CD1c-positive myeloid dendritic cell (primary cell): Measurements from ENCODE around the gene MYO5C.
A peak's percentile ranks its signal among the peaks of the same experiment; 100 is the strongest.

Experiments used
- DNase-seq: peaks from one replicate; pipeline ENCODE4 v3.0.0-alpha.2; 2016; ENCODE audit errors: extremely low spot score

MYO5C gene, protein sequence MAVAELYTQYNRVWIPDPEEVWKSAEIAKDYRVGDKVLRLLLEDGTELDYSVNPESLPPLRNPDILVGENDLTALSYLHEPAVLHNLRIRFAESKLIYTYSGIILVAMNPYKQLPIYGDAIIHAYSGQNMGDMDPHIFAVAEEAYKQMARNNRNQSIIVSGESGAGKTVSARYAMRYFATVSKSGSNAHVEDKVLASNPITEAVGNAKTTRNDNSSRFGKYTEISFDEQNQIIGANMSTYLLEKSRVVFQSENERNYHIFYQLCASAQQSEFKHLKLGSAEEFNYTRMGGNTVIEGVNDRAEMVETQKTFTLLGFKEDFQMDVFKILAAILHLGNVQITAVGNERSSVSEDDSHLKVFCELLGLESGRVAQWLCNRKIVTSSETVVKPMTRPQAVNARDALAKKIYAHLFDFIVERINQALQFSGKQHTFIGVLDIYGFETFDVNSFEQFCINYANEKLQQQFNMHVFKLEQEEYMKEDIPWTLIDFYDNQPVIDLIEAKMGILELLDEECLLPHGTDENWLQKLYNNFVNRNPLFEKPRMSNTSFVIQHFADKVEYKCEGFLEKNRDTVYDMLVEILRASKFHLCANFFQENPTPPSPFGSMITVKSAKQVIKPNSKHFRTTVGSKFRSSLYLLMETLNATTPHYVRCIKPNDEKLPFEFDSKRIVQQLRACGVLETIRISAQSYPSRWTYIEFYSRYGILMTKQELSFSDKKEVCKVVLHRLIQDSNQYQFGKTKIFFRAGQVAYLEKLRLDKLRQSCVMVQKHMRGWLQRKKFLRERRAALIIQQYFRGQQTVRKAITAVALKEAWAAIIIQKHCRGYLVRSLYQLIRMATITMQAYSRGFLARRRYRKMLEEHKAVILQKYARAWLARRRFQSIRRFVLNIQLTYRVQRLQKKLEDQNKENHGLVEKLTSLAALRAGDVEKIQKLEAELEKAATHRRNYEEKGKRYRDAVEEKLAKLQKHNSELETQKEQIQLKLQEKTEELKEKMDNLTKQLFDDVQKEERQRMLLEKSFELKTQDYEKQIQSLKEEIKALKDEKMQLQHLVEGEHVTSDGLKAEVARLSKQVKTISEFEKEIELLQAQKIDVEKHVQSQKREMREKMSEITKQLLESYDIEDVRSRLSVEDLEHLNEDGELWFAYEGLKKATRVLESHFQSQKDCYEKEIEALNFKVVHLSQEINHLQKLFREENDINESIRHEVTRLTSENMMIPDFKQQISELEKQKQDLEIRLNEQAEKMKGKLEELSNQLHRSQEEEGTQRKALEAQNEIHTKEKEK (N-terminal part only)

DNA sequence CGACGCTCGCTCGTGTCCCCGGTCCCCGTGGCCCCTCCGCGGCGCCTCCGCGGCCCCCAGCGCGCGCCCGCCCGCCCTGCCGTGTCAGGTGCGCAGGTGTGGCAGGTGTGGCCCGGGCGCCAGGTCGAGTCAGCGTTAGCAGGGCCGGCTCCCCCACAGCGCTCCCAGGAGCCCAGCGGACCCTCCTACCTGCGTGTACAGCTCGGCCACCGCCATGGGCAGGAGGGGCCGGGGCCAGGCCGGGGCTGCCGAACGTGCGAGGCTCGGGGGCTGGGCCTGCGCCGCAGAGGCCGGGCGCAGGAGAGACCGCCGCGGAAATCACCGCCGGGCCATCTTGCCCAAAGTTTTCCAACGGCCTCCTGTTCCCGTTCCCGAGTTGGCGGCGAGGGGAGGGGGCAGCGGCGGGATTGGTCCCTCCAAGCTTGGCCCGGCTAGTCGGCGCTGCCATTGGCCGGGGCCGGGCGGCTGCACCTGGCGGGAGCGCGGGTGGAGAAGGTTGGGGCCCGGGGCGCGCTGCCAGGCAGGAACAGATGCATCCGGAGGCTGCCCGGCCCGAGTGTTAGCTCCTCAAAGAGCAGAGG is at the start of gene MYO5C:
Gene MYO5C (minus strand): TSS at position 384 of the 581 bp plus-strand sequence. CDS start 168 bp downstream, at position 216.
- DNase-seq, result peak; percentile 12

DNA sequence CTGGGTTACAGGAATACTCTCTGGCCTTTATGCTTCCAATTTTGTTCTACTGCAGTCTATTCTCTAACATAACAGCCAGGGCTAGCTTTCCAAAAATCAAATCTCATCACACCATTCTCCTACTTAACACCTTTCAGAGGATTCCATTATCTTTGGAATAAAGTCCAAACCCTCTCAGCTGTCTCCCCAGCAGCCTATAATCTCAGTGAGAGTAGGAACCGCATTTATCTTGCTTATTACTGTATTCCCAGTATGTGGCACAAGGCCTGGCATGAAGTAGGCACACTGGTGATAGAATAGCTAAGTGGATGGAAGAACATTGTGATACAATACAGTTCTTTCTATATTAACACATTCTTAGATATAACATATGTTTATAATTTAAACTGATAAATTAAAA is 49.0 kb upstream of the MYO5C start:
- DNase-seq, result no peak

DNA sequence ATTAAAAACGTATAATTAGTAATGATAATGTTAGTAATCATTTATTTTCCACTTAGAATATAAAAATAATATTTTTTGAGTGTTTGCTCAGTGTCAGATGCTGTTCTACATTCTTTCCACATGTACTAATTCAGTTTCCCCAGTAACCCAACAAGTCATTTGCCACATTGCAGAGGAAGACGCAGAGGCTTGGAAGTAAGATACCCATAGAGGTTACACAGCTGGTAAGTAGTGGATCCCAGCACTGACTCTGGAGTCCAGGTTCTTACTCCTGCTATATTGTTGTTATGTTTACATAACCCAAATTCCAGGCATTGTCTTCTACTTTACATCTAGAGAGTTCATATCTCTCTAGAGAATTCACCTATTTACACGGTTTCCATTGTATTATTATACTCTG is 48.2 kb upstream of the MYO5C start:
- no peak for DNase-seq

DNA sequence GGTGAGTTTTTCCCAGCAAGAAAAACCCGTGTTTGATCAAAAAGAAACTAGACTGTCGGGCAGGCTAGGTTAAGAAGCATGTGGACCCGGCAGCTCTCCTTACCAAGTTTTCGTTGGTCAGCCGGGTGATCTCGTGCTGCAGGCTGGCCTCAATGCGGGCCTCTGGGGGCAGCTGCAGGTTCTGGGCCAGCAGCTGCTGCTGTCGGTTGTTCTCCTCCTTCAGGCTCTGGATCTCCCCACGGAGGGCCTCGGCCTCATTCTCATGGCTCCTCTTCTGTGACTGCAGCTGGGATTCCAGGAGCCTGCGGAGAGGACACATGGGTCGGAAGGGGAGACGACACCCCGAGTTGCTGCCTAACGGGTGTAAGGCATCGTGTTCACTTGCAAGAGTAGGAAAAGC is 44.5 kb upstream of the MYO5C start:
- DNase-seq, result no peak

DNA sequence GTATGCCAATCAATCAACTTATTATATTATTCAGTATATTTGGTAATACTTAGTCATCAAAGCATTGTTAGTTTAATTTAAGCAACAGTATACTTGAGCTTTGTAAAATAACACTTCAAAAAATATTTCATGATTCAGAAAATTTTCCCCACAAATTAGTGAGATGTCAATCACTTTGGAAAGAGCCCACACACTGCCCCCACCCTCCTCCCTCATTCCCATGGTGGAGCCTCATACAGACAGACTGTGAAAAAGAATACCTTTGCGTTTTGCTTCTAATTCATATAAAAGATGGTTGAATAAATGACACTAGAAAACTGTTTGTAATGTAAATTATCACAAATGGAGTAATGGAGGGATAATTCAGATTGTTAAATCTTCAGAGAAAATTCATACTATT is 43.3 kb upstream of the MYO5C start:
- no peak for DNase-seq

DNA sequence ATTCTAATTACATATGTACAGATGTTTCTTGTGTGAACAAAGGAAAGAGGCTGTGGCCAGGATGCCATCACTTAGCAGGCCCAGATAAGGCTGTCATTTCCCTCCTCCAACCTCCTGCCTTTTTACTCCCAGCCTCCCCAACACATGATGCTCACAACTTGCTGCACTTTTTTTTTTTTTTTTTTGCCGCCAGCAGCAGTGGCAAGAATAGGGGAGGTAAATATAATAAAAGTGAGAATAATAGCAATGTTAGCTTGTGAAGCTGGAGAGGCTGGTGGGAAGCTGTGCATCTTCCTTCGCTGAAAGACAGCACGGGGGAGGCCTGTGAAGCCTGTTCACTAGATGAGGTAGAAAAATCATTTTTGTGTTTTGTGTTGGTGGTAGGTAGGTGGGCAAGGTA is 42.5 kb upstream of the MYO5C start:
- no peak for DNase-seq

DNA sequence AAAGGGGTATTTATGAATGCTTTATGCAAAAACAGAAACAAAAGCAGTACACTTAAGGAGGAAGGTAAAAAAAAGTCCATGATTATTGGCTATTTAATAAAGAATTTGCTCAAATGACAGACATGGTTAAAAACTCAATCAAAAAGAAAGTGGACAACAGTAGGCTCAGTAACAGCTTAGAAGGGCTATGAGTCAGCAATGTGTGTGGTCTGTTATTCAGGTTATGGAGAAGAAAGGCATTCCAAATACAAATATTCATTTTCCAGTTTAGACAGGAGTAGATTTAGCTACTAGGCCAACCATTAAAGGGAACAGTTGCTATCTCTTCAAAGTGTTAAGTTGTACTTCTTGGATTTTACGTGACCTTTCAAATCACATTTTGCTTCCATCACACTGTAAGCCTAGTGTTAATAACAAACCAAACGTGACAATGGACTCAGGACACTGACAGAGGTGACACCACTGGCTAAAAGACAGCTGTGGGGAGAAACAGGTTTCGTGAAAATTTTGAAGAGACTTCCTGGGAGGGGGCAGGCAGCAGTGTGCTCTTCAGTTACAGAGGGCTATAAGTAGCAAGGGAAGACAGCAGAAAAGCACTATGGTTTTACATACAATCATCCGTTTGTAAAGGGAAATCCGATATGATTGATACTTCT is 41.7 kb upstream of the MYO5C start:
- DNase-seq, result no peak

DNA sequence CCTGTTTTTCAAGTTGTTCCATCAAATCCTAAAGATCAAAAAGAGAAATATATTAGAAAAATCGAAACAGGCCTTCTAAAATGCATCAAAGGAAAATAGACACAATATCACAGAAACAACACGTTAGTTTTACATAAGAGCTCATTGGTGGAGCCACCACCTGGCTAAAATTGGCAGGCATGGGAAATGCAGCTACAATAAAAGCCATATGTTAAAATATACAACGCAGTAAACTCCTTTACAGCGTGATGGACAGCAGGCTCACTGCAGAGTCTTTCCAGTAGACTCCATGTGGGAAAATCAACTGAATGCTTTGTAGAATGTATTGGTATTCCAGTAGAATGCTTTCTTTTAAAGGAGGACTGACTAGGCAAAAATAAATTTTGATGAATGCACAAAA is 40.9 kb upstream of the MYO5C start:
- no peak for DNase-seq

DNA sequence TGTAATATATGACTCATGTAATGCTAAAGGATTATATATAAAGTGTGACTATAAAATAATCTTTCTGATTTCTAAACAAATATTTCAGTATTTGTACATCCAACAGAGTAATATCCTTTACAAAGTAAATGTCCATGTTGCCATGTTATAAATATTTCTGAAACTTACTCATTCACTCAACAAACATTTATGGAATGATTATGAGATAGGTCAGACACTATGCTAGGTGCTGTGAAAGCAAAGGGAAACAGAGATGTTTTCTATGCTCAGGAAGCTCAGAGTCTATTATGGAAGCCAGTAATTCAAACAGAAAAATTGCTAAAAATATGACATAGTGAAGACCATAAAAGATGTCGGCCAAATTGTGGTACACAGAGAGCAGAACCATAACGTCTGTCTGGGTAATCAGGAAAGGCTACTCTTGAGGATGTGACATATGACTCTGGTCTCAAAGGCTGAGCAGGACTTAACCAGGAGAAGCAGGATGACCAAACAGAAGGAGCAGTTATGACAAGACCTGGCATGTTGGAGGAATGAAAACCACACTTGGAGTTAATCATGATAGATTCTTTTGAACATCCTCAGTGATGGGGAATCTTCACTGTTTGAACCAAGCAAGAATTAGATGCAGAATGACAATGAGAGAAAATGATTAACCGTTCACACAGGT is 39.0 kb upstream of the MYO5C start:
- DNase-seq, result no peak

DNA sequence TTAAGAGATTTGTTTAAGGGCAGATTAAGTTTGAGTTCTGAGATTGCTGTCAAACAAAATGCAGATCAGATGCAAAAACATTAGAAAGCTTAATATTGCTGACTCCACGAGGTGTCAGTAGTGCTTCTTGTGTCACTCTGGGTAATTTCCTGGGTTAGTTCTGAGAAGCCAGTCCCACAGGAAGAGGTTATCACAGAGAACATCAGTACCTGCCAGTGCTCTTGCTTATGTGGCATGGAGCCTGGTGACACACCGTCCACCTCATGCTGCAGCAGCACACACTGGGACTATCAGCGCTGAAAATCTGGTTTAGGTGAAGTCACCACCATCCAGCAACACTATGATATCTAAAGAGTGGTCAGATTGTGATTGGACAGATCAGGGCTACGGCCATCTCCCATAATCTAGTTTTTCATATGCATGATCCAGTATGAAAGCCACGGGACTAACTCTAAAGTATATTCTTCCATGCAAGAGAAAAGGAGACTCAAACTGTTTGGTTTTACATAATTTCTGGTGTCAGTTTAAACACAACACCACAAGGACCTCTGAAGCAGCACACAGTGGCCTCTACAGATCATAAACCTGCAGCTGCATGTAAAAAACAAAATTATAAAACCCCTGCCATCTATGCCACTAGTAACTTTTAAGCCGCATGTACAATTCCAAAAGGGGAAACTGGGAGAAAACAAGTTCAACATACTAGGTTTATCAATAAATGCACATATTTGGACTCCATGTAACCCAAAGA is 36.1 kb upstream of the MYO5C start:
- DNase-seq, result peak; percentile 46

DNA sequence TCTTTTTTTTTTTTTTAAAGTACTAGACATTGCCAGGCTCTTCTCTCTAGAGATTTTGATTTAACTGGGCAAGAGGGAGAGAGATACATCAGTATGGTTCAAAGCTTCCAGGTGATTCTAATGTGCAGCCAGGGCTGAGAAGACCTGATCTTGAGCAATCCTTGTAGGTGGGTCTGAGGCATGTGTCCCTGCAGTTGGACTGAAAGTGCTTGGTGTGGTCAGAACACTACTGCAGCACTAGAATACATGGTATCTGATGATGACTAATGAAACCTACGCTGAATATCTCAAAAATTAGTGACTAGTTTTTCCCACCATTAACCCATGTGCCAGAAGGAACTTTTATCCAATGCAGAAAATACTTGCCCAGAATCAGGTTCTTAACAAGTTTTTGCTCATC is 34.4 kb upstream of the MYO5C start:
- no peak for DNase-seq

DNA sequence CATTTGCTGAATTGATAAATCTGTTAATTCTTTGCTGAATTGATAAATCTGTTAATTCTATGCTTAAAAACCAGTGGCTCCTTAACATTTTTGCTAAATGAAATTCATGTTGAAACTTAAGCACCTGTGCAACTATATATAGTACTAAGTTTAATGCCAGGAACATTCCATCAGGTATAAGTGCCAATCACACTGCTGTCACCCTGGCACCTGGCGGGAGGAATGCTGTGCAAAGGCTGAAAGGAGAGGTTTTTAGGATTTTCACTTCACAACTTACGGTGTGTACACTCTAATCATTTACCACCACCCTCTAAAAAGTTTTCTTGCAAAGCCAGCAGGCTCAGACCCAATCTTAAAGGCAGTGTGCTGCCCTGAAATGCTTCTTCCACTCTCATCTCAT is 33.5 kb upstream of the MYO5C start:
- DNase-seq, result no peak

DNA sequence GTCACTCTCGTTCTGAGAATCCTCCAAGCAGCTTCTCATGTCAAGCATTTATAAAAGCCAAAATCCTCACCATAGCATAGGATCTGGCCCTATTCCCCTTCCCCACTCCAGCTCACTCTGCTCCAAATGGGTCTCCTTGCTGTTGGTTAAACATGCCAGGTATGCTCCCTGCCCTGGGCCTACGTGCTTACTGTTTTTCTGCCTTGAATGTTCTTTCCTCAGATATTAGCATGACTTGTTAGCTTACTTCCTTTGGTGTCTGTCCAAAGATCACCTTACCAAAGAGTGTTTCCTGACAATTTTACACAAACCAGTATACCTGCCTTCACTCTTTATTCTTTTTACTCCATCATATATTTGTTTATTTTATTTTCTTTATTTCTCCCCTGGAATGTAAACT is 33.1 kb upstream of the MYO5C start:
- DNase-seq, result no peak

DNA sequence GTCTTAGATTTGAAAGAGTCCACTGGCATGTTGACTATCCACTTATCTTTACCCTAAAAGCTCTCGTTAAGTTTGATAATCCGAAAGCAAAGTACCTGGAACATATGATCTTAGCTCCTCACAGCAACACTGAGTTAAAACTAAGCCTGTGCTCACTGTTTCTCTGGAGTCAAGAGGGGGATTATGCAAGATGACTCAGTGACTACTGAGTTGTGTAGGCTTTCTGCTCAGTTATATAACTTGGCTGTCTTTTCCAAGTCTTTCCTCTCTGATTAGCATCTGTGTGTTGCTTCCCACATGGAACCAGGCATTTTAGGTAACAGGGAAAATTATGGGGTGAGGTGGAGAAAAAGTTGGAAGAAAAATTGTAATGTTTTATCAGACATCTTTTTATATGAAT is 31.2 kb upstream of the MYO5C start:
- no peak for DNase-seq

DNA sequence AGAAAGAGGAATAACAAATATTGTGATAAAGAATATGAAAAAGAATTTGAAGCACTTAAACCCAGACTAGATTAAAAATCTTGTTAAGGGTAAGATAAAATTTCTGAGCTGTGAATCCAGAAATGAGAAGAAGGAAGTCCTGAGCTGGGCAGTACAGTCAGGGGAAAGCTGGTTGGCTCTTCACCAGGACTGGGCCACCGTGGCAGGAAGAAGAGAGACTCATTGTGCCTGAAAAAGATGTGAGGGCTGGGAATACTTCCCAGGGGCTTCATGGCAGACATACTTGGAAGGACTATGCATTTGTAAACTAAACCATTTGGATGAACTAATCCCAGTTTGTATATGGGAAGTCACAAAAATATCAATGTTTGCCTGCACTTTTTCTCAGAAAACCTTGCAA is 28.5 kb upstream of the MYO5C start:
- no peak for DNase-seq

DNA sequence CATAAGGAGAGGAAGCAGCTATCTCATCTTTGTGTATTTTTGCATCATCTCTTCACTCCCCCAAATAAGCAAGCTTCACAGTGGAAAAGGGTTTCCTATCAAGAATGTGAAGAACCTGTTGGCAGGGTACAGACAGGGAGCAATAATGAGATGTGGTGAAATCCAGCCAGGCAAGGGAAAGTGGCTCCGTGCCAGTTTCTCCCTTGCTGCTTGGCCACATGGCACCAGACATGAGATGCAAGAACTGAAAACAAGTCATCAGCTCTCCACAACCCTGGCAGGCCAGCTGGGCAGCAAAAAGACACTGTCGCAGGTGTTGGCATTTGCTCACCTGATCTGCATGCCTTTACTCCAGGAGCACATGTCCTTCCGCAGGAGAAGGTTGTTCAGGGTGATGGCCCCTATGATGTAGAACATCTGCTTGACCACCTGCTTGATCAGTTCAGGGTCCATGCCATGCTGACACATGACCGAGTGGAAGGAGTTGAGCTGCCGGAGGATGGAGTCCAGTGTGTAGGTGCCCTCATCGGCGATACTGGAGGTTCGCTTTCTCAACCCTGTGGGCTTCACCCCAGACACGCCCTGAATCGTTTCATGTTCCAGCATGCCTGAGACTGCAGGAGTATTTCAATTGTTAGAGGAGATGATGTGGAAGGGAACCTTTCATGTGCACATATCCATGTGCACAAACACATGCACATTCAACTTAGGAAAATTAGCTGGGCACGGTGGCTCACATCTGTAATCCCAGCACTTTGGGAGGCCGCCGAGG is 23.3 kb upstream of the MYO5C start:
- no peak for DNase-seq

DNA sequence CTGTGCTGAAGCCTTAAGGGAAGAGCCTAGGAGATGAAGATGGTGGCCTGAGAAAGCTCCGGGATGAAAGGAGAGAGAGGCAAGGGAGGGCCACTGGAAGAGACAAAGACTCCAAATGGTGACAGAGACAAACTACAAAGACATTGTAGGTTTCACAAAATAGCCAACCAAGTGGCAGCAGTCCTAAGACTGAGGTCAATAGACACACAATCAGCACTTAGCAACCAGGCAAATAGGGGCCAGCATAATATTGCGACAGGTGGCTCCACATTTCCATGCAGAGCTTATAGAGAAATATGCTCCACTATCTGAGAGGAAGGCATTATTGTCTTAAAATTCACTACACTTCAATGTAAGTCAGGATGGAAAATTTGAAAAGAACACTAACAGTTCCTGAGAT is 22.1 kb upstream of the MYO5C start:
- no peak for DNase-seq

DNA sequence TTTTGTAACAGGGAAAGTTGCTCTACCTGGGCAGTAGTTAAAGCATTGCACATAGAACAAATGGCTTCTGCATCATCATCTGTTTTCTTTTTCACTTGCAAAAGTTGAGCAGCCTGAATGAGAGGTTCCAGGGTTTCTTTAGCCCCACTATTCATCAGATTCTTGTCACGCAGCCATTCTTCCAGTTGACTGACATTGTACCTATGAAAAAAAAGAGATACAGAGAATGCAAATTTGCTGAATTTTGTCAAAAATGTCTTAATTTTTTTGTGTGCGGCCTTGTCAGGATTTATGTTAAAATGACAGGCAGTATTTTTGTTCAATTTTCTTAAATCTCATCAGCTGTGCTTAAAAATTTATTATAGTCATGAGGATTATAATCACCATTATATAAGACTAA is 21.4 kb upstream of the MYO5C start:
- no peak for DNase-seq

DNA sequence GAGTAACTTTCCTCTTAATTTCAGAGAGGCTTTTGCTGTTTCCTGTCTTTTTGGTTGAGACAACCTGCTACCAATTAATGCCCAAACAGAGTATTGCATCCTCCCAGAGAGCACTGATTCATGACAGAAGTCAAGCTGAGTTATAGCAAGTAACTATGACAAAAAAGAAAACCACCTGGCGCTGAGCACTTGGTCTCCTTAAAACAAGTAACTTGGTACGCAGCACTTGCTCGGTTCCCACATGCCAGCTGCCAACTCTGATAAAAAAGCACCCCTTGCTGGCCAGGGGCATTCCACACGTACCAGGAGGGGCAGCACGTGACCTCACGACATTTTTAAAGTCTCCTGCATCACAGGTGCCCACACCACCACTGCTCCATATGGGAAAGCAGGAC is 13.5 kb upstream of the MYO5C start:
- no peak for DNase-seq
